T1000 (cell line): Measurements from ENCODE around the gene BCAS1.

ENCODE experiments used
- DNase-seq: peaks from one replicate; lab custom pipeline; 2025; ENCODE audit warnings: mixed read lengths; lab: John Stamatoyannopoulos, UW

The BCAS1 gene

GRCh38 chr20:54078296-54078984 is 8.0 kb upstream of the BCAS1 start:
- DNase-seq, result no peak

DNA sequence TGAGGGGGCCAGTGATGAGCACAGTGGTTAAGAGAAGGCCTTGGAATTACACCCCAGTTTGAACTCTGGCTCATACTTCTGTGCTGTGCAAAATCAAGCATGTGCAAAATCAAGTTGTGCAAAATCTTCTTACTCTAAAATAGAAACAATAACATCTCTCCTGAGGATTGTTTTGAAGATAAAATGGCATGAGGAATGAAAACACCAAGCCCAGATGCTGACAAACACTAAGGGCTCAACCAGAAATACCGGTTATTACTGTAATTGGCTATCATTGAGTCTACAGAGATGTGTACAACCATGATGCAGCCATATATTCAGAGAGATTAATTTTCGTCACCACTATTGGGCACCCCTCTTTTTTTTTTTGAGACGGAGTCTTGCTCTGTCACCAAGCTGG is 5.9 kb upstream of the BCAS1 start:
- DNase-seq, result no peak

DNA sequence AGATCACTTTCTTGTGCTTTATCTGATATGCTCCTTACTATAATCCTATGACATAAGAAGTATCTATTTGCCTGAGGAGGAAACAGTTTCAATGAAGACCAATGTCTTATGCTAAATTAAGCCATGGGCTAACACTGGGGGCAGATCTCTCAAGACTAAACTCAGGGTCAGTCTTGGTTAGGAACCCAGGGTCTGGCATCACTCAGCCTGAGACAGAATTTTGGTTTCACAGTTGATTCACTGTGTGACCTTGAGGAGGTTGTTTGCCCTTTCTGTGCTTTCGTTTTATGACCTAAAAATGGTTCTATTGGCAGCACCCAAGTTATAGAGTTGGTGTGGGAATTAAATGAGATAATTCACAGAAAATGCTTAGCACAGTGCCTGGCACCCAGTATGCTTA is 4.9 kb upstream of the BCAS1 start:
- no peak for DNase-seq

DNA sequence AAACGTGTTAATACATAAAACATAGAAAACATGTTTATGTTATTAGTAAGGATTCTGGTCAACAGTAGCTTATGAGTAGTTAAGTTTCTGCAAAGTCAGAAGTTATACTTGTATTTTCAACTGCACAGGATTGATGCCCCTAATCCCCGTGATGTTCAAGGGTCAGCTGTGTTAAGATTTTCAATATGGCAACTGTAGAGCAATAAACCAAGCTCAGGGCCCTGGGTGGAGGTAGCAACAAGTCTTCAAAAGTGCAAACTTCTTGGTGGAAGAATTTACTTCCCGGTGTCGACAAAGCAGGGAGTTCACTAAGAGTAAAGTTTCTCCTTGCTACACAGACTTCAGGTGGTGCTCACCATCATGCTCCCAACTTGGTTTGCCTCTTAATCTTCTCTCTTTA is 4.1 kb upstream of the BCAS1 start:
- DNase-seq, result no peak

DNA sequence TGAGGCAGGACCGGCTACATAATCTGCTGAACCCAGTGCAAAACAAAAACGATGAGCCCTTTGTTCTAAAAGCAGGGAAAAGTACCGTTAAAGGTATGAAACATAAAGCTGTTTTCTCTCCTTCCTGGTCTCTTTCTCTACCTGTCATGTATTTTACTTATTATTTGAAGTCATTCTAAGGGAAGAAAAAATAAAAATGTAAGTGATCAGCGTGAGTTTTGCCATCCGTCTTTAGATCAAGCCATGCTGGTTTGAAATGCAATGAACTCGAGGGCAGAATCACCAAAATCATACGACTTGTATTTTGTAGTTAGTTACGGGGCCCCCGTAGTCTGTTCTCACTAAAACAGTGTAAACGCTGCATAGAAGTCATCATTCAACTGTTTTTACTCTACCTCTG is 2.9 kb upstream of the BCAS1 start:
- no peak for DNase-seq

- no peak for DNase-seq
These were observed 858 bp downstream of the BCAS1 start for GRCh38 chr20:54069501-54069971.

- no peak for DNase-seq
These were observed 1.4 kb downstream of the BCAS1 start for GRCh38 chr20:54068966-54069365.

DNA sequence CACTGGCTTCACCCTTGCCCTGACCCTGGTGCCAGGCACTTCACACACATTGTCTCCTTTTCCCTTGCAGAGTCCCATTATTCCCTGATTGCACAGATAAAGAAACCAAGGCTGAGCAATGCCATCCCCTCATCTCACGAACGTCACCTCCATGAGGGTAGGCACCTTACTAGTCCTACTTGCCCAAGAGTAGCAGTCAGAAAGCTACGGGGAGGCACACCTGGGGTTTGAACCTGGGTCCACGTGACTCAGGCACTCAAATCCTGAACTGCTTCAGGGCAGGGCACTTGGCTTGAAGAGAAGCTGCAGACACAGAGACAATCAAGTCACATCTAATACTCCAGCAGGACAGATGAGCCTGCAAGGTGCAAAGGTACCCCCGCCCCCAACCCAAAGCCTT is 1.9 kb downstream of the BCAS1 start:
- DNase-seq, result no peak

- DNase-seq, result peak; percentile 76
These were observed 2.7 kb downstream of the BCAS1 start for GRCh38 chr20:54067606-54068174.

GRCh38 chr20:54065601-54066038 is 4.8 kb downstream of the BCAS1 start:
- no peak for DNase-seq

- DNase-seq, result no peak
These were observed 5.5 kb downstream of the BCAS1 start for GRCh38 chr20:54064939-54065338.

DNA sequence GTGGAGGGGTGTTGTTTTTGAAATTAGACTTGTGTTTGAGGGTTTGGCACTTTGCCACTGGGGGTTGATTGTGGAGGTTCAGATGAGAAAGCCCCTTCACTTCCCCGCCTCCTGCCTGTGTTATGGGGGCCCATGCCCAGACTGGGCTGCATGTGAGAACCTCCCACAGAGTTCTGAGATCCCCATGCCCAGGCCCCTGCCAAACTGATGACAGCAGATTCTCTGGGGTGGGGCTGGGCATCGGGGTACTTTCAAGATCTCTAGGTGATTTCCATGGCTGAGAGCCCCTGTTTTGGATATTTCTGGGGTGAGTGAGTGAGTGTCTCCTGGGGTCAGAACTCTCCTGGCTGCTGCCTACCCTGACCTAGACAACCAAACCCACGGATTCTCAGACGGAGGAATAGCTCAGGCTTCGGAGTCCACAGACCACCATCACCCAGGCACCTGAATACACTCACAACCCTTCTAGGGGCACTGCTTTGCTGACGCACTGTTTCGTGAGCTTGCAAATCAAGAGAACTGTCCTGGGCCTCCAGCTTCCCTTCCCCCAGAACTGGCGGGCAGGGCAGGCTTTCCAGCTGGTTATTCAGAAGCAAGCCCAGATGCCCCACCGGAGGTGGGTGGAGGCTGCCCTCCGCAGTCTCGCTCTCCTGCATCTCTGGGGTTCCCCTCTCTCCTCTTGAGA is 6.3 kb downstream of the BCAS1 start:
- DNase-seq, result no peak

DNA sequence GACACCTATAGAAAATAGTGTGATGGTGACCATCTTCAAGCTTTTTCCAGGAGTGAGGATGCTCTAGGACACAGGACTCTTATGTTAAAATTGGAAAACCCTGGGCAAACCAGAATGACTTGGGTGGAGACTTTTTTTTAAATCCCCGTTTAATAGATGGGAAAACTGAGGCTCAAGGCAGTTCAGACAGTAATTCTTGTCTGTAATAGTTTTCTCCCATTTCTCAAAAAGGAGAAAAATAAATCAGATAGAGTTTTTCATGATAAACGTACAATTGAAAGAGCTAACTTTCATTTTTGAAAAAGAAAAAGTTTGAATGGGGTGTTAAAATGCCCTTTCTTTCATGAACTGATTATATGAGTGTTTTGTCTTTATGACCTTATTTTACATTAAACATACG is 6.8 kb downstream of the BCAS1 start:
- DNase-seq, result no peak

DNA sequence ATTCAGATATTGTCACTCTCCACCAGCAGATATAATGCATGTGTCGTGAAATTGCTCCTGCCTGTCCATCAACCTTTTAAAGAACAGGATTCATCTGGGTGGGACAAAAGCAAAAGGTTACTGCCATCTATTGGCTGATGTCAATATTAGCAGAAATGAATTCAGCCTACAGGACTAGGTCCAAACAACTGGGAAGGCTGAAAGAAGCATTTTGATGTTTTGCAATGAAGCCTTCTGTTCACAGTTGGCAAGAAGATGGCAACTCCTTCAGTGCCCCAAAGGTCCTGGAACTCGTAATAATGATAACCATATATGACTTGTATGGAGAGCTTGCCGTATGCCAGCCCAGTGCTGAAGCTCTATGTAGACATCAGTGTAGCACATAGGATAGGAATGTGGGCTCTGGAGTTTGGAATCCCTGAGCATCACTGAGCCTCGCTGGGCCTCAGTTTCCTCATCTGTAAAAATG is 7.5 kb downstream of the BCAS1 start:
- DNase-seq, result no peak

- DNase-seq, result no peak
These were observed 9.1 kb downstream of the BCAS1 start for GRCh38 chr20:54061101-54061881.

DNA sequence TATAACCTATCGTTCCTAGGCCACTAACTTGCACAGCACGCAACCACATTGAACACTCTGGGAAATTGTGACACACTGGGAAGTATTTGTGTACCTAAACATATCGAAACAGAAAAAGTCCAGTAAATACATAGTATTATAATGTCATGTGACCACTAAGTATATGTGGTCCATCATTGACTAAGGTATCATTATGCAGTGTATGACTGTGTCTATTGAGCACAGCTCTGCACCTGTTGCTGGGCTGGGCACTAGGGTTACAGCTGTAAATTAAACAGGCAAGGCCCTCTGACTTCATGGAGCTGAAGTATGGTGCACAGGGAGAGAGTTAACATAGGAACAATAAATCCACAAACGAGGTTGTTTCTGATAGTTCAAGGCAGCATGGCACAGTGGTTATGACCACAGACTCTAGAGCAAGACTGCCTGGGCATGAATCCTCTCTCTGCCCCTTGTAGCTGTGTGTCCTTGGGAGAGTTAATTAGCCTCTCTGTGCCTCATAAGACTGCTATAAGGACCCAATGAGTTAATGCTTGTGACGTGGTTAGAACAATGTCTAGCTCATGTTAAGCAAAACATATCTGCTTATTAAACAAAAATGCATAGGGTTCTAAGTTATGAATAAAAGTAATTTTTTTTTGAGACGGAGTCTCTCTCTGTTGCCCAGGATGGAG is 10.6 kb downstream of the BCAS1 start:
- no peak for DNase-seq

DNA sequence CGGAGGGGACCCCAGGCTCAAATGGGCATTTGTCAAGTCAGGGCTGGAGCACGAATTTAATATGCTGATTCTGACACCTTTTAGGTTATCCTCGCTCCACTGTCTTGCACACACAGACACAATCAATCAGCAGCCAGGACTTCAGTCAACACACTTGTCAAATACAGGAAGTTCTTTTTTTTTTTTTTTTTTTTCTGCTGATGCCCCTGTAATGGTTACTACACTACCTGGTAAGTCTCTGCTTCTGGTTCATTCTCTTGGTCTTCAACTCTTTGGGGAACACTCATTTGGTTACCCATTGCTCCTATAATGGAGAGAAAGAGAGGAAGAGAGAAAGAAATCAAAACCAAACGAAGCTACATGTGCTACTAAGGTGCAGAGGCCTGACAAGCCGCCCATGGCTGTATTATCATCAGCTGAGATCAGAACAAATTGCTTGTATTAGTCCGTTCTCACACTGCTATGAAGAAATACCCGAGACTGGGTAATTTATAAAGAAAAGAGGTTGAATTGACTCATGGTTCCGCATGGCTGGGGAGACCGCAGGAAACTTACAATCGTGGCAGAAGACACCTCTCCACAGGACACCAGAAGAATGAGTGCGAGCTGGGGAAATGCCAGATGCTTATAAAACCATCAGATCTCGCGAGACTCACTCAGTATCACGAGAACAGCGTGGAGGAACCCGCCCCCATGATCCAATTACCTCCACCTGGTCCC is 11.8 kb downstream of the BCAS1 start:
- no peak for DNase-seq

DNA sequence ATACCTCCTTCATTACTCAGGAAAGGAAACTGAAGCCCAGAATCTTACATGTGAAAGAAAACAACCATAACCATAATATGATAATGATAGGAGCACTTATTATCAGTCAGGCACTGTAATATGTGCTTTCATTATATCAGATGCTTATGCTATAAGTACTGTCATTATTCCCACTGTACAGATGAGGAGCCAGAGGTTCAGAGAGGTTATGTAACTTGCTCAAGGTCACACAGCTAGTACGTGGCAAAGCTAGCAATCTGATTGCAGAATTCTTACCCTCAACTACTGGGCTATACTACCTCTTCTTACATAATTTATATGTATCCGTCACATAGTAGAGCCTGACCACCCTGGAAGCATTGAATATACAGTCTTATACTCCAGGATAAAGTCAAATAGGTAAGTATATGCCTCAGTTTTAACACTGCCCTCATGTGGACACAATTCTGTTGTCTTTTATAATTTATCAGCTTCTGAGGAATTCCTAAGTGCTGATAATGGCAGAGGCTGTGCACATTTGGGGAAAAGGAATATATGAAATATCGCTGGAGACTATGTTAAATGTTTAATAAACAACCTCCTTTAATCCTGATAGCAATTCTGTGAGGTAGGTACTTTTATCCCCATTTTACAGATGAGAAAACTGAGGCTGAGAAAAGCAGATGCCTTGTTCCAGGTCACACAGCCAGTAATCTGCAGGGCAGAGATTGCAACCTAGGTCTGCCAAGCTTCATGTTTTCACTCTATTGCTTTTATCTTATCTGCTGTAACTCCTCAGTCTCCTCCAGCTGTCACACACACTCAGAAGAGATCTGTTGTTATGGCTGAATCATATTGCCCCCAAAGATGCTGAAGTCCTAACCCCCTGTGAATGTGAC is 13.4 kb downstream of the BCAS1 start:
- no peak for DNase-seq

DNA sequence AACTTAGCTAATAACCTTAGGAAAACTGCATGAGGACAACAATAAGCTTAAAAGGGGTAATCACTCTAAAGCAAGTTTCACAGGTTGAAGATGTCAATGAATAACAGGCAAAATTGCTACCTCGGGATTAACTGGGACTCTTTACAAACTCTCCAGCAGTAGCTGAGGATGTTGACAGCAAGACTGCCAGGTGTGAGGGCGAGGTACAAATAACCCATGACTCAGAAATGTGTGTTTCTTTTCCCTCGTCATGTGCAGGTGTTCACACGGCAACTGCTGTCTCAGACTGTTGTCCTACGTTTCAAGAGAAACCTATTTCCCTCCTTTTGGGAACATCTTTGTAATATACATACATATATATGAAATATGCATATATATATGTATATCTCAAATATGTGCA is 15.9 kb downstream of the BCAS1 start:
- DNase-seq, result no peak

GRCh38 chr20:54051068-54051467 is 19.3 kb downstream of the BCAS1 start:
- no peak for DNase-seq
